ENCODE measurements around the gene ARMCX1.
A peak's percentile ranks its signal among the peaks of the same experiment; 100 is the strongest.
"Not testable (repeated sequence)": the region's sequence is repeated elsewhere in the genome, so short reads cannot be mapped to it uniquely, and the experiment has no call there.

Gene ARMCX1

DNA sequence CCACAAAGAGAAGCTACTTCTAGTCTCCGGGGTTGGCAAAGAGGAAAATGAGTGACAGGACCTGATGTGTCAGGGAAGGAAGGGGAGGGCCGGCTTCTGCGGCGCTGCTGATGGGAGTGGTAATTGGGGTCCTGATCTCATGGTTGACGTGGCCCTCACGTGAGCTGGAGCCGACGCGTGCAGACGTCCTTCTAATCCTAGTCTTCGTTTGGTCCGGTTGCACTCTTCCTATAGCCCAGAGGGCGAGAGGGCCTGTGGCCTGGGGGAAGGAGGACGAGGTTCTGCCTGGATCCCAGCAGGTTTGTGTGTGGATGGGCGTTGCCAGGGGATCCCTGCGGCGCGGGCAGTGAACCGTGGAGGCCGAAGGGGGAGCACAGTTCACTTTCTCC is at the start of gene ARMCX1:
Gene ARMCX1, plus strand, starts transcription at position 186 of the 389 bp plus-strand sequence. CDS start 2,384 bp downstream, outside the sequence.
- H3K4me3 ChIP-seq (ENCODE audit: low read depth, low read length) = peak within 1 kb of the TSS; percentile 72
- TF ChIP-seq, protein P1, sequence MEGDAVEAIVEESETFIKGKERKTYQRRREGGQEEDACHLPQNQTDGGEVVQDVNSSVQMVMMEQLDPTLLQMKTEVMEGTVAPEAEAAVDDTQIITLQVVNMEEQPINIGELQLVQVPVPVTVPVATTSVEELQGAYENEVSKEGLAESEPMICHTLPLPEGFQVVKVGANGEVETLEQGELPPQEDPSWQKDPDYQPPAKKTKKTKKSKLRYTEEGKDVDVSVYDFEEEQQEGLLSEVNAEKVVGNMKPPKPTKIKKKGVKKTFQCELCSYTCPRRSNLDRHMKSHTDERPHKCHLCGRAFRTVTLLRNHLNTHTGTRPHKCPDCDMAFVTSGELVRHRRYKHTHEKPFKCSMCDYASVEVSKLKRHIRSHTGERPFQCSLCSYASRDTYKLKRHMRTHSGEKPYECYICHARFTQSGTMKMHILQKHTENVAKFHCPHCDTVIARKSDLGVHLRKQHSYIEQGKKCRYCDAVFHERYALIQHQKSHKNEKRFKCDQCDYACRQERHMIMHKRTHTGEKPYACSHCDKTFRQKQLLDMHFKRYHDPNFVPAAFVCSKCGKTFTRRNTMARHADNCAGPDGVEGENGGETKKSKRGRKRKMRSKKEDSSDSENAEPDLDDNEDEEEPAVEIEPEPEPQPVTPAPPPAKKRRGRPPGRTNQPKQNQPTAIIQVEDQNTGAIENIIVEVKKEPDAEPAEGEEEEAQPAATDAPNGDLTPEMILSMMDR (conservative IDR thresholded peaks at IDR 0.05; ENCODE audit: low read depth, low read length) = no peak
- DNase-seq (ENCODE audit: low read depth) = peak; percentile 80

DNA sequence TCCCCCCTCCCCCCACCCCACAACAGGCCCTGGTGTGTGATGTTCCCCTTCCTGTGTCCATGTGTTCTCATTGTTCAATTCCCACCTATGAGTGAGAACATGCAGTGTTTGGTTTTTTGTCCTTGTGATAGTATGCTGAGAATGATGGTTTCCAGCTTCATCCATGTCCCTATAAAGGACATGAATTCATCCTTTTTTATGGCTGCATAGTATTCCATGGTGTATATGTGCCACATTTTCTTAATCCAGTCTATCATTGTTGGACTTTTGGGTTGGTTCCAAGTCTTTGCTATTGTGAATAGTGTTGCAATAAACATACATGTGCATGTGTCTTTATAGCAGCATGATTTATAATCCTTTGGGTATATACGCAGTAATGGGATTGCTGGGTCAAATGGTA is 47.4 kb upstream of the ARMCX1 start:
- H3K4me3 ChIP-seq (ENCODE audit: low read depth, low read length) = not testable (repeated sequence)

GRCh38 chrX:101507372-101507771 is 43.0 kb upstream of the ARMCX1 start:
- no peak for DNase-seq (ENCODE audit: low read depth)
- H3K4me3 ChIP-seq (ENCODE audit: low read depth, low read length) = no peak overlapping the region
- TF ChIP-seq, protein P1 (conservative IDR thresholded peaks at IDR 0.05; ENCODE audit: low read depth, low read length) = no peak

More for the DNA sequence above, 47.4 kb upstream of the ARMCX1 start:
- DNase-seq (ENCODE audit: low read depth) = not testable (repeated sequence)

DNA sequence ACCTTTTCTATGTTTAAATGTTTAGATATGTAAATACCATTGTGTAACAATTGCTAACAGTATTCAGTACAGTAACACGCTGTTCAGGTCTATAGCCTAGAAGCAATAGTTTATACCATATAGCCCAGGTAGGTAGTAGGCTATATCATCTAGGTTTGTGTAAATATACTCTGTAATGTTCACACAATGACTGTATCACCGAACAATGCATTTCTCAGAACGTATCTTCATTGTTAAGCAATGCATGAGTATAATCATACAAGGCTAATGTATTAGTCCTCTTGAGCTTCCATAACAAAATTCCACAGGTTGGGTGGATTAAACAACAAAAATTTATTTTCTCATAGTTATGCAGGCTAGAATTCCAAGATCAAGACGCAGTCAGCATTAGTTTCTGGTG is 42.4 kb upstream of the ARMCX1 start:
- no peak for DNase-seq (ENCODE audit: low read depth)
- H3K4me3 ChIP-seq (ENCODE audit: low read depth, low read length) = no peak overlapping the region
- TF ChIP-seq, protein P1 (conservative IDR thresholded peaks at IDR 0.05; ENCODE audit: low read depth, low read length) = no peak

DNA sequence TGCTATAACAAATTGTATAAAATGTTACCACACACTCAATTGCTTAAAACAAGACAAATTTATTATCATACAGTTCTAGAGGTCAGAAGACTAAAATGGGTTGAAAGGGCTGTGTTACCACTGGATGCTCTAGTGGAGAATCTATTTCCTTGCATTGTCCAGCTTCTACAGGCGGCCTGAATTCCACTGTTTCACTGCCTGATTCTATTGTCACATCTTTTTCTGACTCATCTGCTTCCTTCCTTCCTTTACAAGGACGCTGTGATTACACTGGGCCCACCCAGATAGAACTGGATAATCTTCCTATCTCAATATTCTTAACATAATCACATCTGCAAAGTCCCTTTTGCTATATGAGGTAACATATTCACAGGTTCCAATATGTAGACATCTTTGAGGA is 19.4 kb upstream of the ARMCX1 start:
- TF ChIP-seq, protein P1 (conservative IDR thresholded peaks at IDR 0.05; ENCODE audit: low read depth, low read length) = no peak
- no peak for DNase-seq (ENCODE audit: low read depth)
- H3K4me3 ChIP-seq (ENCODE audit: low read depth, low read length) = no peak overlapping the region

- no peak for DNase-seq (ENCODE audit: low read depth)
- H3K4me3 ChIP-seq (ENCODE audit: low read depth, low read length) = no peak overlapping the region
- TF ChIP-seq, protein P1 (conservative IDR thresholded peaks at IDR 0.05; ENCODE audit: low read depth, low read length) = no peak
These were observed 11.2 kb upstream of the ARMCX1 start for GRCh38 chrX:101539116-101539515.

DNA sequence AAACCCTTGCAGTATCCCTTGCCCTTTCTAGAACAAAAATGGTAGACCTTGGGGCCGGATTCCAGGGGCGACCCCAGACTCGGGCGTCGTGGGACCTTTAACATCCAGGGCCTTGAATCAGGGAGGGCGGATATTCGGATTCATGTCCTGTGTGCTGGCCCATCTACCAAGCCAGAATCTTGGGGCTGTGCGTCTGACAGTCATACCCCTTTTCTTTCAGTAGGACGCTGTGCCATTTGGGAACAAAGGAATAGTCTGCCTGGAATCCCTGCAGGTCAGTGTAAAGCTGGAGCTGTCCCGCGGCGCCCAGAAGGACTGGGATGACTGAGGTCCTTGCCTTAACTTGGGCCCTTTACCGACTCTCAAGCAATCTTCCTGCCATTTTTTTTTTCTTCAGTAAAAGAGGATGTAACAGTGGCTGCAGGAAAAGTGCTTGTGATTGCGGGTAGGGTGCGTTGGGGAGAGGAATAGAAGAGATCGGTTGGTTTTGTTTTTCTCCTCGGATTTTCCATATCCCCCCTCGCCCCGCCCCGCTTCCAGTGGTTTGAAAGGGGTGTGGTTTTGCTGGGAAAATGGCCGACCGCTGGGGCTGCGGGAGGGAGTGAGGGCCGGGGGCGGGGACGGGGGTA is 518 bp downstream of the ARMCX1 start:
- TF ChIP-seq, protein P1 (conservative IDR thresholded peaks at IDR 0.05; ENCODE audit: low read depth, low read length) = no peak
- H3K4me3 ChIP-seq (ENCODE audit: low read depth, low read length) = peak overlapping the region; percentile 72
- peak; percentile 45 for DNase-seq (ENCODE audit: low read depth)

Measured in choroid plexus epithelial cell (primary cell).